Esophagus squamous epithelium (tissue), 4 donors: ENCODE measurements around the gene TM9SF4.

Source experiments
- CTCF ChIP-seq, 6 experiments: fragments of 450-650 bp in 4 of 6; fragments of 200-600 bp in 2 of 6; sonication (generic) in 2 of 6; IDR thresholded peaks; one replicate each; pipeline ENCODE4 v1.5.1; 2016 to 2019; ENCODE audit warnings: antibody characterized with exemption in 6 of 6, mild to moderate bottlenecking in 4 of 6, moderate library complexity in 4 of 6
- POLR2A ChIP-seq, 4 donors: fragments of 450-650 bp; IDR thresholded peaks; one replicate each; pipeline ENCODE4 v1.6.1; 2017; ENCODE audit warnings: antibody characterized with exemption in 4 of 4, mild to moderate bottlenecking in 4 of 4, moderate library complexity in 3 of 4

- TF ChIP-seq CTCF (IDR thresholded peaks at IDR 0.05) (no peak), POLR2A (IDR thresholded peaks at IDR 0.05) (no peak)
These were observed 74.6 kb downstream of the TM9SF4 start for GRCh38 chr20:32183947-32184635.
